ENCODE data around the gene CRIP1.

Gene CRIP1

DNA sequence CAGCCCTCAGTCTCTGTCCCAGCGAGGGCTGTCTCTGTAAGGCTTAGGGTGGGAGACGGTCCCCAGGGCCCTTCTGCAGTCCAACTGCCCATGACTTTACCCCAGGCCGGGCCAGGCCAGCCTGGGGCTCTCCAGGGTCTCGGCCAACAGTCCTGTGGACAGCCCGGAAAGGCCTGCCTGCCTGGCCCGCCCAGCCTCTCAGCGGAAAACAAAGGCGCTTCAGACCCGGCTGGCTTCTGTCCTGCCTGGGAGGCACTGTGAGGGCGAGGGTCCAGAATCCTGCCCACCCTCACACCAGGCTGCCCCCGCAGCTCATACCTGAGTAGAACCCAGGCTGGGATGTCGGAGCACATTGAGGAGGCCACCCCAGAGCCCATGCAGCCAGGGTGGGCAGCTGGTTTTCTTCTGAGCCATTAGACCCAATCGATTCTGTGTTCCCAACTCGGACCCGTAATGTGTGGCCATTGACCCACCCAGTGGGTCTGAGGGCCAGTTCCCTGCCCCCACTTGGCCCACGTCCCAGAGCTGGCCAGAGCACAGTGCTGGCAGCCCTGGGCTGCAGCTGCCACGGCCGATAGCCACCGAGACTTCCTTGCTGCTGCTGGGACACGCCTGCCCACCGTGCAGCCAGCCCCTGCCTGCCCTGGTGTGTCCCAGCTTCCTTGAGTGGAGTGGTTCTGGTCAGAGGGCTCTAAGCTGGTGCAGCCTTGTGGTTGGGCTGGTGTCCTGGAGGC lies 10.4 kb upstream of the CRIP1 start:
- TF ChIP-seq, protein P1, sequence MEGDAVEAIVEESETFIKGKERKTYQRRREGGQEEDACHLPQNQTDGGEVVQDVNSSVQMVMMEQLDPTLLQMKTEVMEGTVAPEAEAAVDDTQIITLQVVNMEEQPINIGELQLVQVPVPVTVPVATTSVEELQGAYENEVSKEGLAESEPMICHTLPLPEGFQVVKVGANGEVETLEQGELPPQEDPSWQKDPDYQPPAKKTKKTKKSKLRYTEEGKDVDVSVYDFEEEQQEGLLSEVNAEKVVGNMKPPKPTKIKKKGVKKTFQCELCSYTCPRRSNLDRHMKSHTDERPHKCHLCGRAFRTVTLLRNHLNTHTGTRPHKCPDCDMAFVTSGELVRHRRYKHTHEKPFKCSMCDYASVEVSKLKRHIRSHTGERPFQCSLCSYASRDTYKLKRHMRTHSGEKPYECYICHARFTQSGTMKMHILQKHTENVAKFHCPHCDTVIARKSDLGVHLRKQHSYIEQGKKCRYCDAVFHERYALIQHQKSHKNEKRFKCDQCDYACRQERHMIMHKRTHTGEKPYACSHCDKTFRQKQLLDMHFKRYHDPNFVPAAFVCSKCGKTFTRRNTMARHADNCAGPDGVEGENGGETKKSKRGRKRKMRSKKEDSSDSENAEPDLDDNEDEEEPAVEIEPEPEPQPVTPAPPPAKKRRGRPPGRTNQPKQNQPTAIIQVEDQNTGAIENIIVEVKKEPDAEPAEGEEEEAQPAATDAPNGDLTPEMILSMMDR (IDR thresholded peaks at IDR 0.05; ENCODE audit: low read depth, low read length) = no peak
- H3K4me3 ChIP-seq (ENCODE audit: low read depth, low read length) = no peak overlapping the region

DNA sequence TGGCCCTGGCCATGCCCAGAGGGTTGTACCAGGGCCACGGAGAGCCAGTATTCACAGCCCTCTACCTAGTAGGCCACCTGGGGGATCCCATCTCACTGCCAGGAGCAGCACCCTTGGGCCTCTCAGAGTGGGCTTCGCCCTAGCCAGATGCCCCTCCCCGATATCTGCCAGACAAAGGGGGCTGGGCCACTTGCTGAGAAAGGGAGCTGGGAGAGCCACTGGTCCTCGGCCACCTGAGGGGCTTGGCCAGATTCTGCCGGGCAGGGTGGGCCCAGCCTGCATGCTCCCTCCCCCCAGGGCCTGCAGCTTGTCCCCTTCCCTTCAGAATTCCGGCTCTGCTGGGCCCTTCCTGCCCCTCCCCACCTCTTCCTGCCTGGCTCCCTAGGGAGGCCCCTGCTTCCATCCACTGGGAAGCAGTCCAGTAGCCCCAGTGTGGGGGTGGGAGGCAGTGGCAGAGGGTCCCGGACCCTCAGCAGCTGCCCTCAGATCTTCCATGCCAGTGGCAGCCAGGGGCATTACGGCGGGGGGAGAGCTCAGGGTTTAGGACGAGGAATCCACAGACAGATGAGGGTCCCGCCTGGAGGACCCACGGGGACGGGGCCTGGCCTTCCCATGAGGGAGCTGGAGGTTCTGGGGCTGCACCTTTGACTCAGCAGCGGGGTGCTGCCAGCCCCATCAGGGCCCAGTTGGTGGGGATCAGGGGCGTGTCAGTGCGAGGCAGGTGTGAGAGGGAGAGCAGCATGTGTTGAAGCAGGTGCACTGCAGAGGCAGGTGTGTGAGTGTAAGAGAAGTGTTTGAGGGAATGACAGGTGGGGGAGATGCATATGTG lies 9.6 kb upstream of the CRIP1 start:
- H3K4me3 ChIP-seq (ENCODE audit: low read depth, low read length) = no peak overlapping the region
- TF ChIP-seq, protein P1 (IDR thresholded peaks at IDR 0.05; ENCODE audit: low read depth, low read length) = no peak

DNA sequence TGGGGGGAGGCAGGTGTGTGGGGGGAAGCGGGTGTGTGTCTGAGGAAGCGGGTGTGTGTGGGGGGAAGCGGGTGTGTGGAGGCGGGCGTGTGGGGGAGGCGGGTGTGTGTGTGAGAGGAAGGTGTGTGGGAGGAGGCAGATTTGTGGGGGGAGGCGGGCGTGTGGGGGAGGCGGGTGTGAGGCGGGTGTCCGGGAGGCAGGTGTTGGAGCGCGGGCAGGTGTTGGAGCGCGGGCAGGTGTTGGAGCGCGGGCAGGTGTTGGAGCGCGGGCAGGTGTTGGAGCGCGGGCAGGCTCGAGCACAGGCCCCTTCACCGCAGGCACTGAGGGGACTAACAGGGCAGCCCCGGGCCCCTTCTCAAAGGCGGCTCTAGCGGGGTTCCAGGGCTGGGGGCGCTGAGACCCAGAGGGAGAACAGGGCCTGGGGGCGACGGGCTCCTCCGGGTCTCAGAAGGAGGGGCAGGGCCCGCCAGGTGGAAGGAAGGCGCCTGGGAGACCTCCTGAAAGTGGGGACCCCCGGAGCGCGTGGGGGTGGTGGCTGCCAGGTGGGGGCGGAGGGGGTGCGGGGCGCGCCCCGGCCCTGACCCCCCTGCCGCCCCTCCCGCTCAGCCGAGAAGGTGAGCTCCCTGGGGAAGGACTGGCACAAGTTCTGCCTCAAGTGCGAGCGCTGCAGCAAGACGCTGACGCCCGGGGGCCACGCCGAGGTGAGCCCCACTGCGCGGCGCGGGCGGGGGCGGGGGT lies 8.9 kb upstream of the CRIP1 start:
- H3K4me3 ChIP-seq (ENCODE audit: low read depth, low read length) = no peak overlapping the region
- TF ChIP-seq, protein P1 (IDR thresholded peaks at IDR 0.05; ENCODE audit: low read depth, low read length) = no peak

DNA sequence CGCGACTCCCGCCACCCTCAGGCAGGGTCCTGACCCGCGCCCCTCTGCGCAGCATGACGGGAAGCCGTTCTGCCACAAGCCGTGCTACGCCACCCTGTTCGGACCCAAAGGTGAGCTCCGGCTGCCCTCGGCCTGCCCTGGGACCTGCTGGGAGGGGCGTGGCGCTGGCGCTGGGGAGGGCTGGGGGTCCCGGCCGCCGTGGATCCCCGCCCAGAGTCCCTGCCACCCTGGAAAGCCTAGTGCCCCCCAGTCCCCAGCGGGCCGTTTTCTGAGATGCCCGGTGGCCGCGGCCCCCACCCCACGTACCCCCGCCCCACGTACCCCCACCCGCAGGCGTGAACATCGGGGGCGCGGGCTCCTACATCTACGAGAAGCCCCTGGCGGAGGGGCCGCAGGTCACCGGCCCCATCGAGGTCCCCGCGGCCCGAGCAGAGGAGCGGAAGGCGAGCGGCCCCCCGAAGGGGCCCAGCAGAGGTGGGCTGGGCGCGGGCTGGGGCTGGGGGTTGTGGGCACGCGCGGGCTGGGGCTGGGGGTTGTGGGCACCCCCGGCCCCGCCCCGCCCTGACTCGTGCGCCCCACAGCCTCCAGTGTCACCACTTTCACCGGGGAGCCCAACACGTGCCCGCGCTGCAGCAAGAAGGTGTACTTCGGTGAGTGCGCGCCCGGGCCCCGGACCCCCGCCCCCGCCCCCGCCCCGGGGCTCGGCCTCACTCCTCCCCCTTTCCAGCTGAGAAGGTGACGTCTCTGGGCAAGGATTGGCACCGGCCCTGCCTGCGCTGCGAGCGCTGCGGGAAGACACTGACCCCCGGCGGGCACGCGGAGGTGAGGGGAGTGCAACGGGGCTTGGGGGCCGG lies 8.1 kb upstream of the CRIP1 start:
- TF ChIP-seq, protein P1 (IDR thresholded peaks at IDR 0.05; ENCODE audit: low read depth, low read length) = no peak
- H3K4me3 ChIP-seq (ENCODE audit: low read depth, low read length) = no peak overlapping the region

DNA sequence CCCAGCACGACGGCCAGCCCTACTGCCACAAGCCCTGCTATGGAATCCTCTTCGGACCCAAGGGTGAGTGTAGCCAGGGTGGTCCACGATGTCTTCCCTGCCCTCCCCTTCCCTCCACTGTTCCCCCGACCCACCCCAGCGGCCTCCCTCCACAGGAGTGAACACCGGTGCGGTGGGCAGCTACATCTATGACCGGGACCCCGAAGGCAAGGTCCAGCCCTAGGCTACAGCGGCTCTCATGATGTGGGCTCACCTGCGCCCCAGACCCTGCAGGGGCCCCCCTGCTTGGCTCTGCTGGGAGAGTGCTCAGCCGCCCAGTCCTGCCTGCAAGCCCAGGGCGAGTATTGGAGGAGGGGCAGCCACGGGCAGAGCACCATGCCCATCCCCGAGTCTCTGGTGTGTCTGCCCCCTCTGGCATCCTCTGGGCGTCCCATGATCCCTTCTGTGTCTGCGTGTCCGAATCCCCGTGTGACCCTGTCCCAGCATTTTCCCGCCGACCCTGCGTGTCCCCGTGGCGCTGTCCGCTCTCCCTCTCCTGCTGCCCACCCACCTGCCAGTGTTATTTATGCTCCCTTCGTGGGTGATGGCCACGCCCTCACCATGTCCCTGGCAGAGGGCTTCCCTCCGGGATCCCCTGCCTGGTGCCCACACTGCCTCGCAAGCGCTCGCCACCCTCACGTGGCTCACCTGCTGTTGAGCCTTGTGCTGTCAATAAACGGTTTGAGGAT lies 7.1 kb upstream of the CRIP1 start:
- no peak overlapping the region for H3K4me3 ChIP-seq (ENCODE audit: low read depth, low read length)
- TF ChIP-seq, protein P1 (IDR thresholded peaks at IDR 0.05; ENCODE audit: low read depth, low read length) = no peak

DNA sequence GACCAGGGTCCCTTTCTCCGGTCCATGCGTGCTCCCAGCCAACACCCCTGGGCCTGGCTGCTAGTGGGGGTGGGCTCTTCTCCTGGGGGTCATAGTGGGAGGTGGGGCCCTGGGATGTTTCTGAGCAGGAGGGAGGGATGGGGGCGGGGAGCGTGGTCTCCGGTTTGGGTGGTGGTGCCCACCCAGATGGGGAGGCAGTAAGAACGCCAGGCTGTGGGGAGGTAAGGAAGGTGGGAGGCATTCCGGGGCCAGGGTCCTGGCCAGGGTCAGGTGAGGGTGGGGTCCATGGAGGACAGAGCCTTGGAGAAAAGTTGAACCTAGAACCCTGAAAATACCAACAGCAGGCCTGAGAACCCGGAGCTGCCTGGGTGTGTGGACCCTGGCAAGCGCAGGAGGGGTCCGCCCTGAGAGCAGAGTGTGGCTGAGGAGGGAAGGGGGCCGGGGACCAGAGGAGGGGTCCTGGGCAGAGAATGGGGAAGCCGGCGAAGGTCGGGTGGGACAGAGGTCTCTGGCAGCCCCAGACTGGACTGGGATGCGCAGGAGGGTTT lies 6.4 kb upstream of the CRIP1 start:
- TF ChIP-seq, protein P1 (IDR thresholded peaks at IDR 0.05; ENCODE audit: low read depth, low read length) = no peak
- no peak overlapping the region for H3K4me3 ChIP-seq (ENCODE audit: low read depth, low read length)
